ENCODE results near the gene WAPL. TPM values are rescaled to one million over a fixed set of nuclear protein-coding genes. Genes with fewer than 3 reads are reported as not detected.

The WAPL gene
- total and polyA plus RNA-seq, 2 of the 13 experiments (the other 11 are each of a cell fraction or from before 2014, with no cell fraction given): 13.2 to 43.5 TPM

DNA sequence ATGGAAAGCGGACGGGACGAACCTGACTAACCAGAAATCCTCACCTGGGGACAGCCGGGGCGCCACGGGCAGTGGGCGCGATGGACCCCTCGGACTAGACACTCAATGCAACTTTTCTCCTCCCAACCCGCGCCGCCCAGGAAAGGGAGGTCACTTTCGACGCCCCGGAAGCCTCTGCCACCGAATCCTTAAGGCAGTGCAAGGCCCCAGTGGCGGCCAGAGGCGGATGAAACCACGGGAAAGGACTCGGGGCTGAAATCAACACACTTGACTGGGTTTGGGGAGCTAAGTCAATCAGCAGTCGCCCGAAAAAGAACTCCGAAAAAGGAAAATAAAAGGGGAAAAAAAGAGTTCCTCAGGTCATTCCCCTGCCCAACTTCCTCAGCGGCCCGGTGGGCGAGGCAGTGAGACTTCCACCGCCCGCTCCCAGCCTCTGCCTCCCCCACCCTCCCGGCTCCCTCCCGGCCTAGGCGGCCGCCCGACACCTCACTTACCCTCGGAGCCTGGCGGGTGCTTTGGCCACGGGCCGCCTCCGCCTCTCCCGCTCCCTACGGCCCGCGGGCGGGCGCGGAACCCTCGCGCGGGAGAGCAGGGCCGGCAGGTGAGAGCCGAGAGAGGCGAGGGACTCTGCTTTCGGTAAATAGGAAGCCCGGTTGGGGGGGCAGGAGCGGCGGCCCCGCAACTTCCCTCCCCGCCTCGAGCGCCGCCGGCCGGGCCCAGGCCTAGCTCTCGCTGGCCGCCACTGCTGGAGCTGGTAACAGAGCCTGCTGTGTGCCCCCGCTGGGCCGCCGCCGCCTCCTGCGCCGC, 518 bp downstream of the WAPL start (continued):
- TF ChIP-seq, protein P1, sequence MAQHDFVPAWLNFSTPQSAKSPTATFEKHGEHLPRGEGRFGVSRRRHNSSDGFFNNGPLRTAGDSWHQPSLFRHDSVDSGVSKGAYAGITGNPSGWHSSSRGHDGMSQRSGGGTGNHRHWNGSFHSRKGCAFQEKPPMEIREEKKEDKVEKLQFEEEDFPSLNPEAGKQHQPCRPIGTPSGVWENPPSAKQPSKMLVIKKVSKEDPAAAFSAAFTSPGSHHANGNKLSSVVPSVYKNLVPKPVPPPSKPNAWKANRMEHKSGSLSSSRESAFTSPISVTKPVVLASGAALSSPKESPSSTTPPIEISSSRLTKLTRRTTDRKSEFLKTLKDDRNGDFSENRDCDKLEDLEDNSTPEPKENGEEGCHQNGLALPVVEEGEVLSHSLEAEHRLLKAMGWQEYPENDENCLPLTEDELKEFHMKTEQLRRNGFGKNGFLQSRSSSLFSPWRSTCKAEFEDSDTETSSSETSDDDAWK (CRISPR knock-in tag; IDR thresholded peaks at IDR 0.05): no peak
- TF ChIP-seq ZNF20 (CRISPR knock-in tag; IDR thresholded peaks at IDR 0.05) (no peak), EEA1 (CRISPR knock-in tag; IDR thresholded peaks at IDR 0.05; ENCODE audit: borderline replicate concordance) (no peak), ZNF441 (CRISPR knock-in tag; IDR thresholded peaks at IDR 0.05; ENCODE audit: borderline replicate concordance) (no peak), SOX13 (IDR thresholded peaks at IDR 0.05) (no peak), SOX13 (CRISPR knock-in tag; conservative IDR thresholded peaks at IDR 0.05 in 1 of 2, IDR thresholded peaks at IDR 0.05 in 1 of 2) (no peak), NR2F2 (IDR thresholded peaks at IDR 0.05; ENCODE audit: borderline replicate concordance, low read depth) (no peak), POLR2AphosphoS5 (IDR thresholded peaks at IDR 0.05; ENCODE audit: low read depth, low read length) (peak; percentile 73), ZKSCAN1 (IDR thresholded peaks at IDR 0.05; ENCODE audit: low read length) (no peak), ZBTB20 (CRISPR knock-in tag; IDR thresholded peaks at IDR 0.05; ENCODE audit: borderline replicate concordance, low read depth) (no peak), ZNF616 (CRISPR knock-in tag; IDR thresholded peaks at IDR 0.05; ENCODE audit: low read depth) (no peak), NFIC (IDR thresholded peaks at IDR 0.05; ENCODE audit: low read length) (no peak), ZNF883 (CRISPR knock-in tag; IDR thresholded peaks at IDR 0.05; ENCODE audit: not compliant biosample characterization) (no peak), ZNF446 (CRISPR knock-in tag; IDR thresholded peaks at IDR 0.05) (no peak; the same call in 1 of the 2 replicates), ELF3 (CRISPR knock-in tag; IDR thresholded peaks at IDR 0.05) (no peak), ATM (IDR thresholded peaks at IDR 0.05; ENCODE audit: borderline replicate concordance) (no peak), FOXO1 (CRISPR knock-in tag; IDR thresholded peaks at IDR 0.05) (no peak), ZNF547 (CRISPR knock-in tag; IDR thresholded peaks at IDR 0.05) (no peak; the same call in 1 of the 2 replicates), HNF4A (CRISPR knock-in tag; IDR thresholded peaks at IDR 0.05) (no peak), ZEB1 (IDR thresholded peaks at IDR 0.05; ENCODE audit: insufficient replicate concordance, low read depth) (no peak), TAF15 (IDR thresholded peaks at IDR 0.05; ENCODE audit: low read depth, low read length, poor library complexity, severe bottlenecking) (no peak), RARA (CRISPR knock-in tag; IDR thresholded peaks at IDR 0.05) (no peak), MED13 (CRISPR knock-in tag; IDR thresholded peaks at IDR 0.05) (no peak)
- TF ChIP-seq, protein P2, sequence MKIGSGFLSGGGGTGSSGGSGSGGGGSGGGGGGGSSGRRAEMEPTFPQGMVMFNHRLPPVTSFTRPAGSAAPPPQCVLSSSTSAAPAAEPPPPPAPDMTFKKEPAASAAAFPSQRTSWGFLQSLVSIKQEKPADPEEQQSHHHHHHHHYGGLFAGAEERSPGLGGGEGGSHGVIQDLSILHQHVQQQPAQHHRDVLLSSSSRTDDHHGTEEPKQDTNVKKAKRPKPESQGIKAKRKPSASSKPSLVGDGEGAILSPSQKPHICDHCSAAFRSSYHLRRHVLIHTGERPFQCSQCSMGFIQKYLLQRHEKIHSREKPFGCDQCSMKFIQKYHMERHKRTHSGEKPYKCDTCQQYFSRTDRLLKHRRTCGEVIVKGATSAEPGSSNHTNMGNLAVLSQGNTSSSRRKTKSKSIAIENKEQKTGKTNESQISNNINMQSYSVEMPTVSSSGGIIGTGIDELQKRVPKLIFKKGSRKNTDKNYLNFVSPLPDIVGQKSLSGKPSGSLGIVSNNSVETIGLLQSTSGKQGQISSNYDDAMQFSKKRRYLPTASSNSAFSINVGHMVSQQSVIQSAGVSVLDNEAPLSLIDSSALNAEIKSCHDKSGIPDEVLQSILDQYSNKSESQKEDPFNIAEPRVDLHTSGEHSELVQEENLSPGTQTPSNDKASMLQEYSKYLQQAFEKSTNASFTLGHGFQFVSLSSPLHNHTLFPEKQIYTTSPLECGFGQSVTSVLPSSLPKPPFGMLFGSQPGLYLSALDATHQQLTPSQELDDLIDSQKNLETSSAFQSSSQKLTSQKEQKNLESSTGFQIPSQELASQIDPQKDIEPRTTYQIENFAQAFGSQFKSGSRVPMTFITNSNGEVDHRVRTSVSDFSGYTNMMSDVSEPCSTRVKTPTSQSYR (CRISPR knock-in tag; IDR thresholded peaks at IDR 0.05; ENCODE audit: borderline replicate concordance): no peak
- TF ChIP-seq, protein P3, sequence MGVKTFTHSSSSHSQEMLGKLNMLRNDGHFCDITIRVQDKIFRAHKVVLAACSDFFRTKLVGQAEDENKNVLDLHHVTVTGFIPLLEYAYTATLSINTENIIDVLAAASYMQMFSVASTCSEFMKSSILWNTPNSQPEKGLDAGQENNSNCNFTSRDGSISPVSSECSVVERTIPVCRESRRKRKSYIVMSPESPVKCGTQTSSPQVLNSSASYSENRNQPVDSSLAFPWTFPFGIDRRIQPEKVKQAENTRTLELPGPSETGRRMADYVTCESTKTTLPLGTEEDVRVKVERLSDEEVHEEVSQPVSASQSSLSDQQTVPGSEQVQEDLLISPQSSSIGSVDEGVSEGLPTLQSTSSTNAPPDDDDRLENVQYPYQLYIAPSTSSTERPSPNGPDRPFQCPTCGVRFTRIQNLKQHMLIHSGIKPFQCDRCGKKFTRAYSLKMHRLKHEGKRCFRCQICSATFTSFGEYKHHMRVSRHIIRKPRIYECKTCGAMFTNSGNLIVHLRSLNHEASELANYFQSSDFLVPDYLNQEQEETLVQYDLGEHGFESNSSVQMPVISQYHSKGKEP (CRISPR knock-in tag; IDR thresholded peaks at IDR 0.05): no peak
- TF ChIP-seq, protein P4, sequence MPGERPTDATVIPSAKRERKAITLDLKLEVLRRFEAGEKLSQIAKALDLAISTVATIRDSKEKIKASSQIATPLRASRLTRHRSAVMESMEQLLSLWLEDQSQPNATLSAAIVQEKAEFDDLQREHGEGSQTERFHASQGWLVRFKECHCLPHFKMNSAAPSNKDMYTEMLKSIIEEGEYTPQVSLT (CRISPR knock-in tag; IDR thresholded peaks at IDR 0.05; ENCODE audit: borderline replicate concordance, low read depth): no peak
